Sigmoid colon (tissue), 4 donors: ENCODE measurements around the gene TENT5A.

Experiments
- EP300 ChIP-seq, 4 donors: sonication (generic); formaldehyde crosslinking; IDR thresholded peaks; one replicate each; pipeline ENCODE4 v1.6.1; 2017; ENCODE audit warnings: antibody characterized with exemption in 4 of 4
- POLR2A ChIP-seq, 2 donors: fragments of 450-650 bp; IDR thresholded peaks; one replicate each; pipeline ENCODE4 v1.6.1; 2016; ENCODE audit warnings: antibody characterized with exemption in 2 of 2, mild to moderate bottlenecking in 2 of 2, moderate library complexity in 2 of 2
- POLR2AphosphoS5 ChIP-seq, 4 donors: sonication (generic); formaldehyde crosslinking; IDR thresholded peaks; one replicate each; pipeline ENCODE4 v1.6.1; 2017; ENCODE audit warnings: antibody characterized with exemption in 4 of 4
- TF ChIP-seq, protein P1 (sequence below), 4 experiments: fragments of 450-650 bp in 3 of 4; fragments of 200-600 bp in 1 of 4; IDR thresholded peaks; one replicate each; pipeline ENCODE4 v1.5.1; 2016 to 2019; ENCODE audit warnings: antibody characterized with exemption in 4 of 4, mild to moderate bottlenecking in 3 of 4, moderate library complexity in 2 of 4

DNA sequence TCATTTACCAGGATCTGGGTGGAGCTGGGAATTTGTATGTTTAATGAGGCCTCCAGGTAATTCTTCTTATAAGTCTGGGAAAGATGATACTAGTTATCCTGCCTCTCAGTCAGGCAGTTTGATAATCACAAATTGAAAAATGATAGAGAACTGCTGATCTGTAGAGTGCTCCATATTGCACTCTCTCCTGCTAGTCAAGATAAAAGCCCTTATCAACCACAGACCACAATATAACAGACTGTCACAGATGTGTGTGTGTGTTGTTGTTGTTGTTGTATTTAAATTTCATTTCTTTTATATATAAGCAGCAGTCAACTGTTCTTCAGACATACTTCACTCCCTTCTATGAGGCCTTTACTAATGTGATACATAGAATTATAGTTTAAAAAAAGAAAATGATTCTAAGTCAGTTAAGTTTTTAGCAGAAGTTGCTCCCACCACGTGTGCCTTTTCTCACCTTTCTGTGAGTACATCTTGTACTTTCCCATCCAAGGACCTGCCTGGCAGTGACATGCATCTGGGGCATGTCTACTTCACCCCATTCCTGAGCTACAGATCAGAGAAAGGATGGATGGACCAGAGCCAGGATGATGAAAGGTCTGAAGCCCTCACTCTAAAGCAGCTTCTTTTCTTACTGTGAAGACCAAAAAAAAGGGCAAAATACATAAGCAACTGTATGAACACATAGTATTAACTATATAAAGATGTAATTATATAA lies 29.8 kb downstream of the TENT5A start:
- TF ChIP-seq, protein P1, sequence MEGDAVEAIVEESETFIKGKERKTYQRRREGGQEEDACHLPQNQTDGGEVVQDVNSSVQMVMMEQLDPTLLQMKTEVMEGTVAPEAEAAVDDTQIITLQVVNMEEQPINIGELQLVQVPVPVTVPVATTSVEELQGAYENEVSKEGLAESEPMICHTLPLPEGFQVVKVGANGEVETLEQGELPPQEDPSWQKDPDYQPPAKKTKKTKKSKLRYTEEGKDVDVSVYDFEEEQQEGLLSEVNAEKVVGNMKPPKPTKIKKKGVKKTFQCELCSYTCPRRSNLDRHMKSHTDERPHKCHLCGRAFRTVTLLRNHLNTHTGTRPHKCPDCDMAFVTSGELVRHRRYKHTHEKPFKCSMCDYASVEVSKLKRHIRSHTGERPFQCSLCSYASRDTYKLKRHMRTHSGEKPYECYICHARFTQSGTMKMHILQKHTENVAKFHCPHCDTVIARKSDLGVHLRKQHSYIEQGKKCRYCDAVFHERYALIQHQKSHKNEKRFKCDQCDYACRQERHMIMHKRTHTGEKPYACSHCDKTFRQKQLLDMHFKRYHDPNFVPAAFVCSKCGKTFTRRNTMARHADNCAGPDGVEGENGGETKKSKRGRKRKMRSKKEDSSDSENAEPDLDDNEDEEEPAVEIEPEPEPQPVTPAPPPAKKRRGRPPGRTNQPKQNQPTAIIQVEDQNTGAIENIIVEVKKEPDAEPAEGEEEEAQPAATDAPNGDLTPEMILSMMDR (IDR thresholded peaks at IDR 0.05): no peak
- TF ChIP-seq EP300 (IDR thresholded peaks at IDR 0.05) (no peak), POLR2A (IDR thresholded peaks at IDR 0.05) (no peak), POLR2AphosphoS5 (IDR thresholded peaks at IDR 0.05) (no peak)
